NCI-H345 treated with DMSO at 0.1 percent for 48 hours (cell line): ENCODE data around the gene DLGAP1.

Experiments
- DNase-seq: peaks from one replicate; lab custom pipeline; 2025; ENCODE audit not compliant: unreplicated experiment; lab: John Stamatoyannopoulos, UW

The DLGAP1 gene

DNA sequence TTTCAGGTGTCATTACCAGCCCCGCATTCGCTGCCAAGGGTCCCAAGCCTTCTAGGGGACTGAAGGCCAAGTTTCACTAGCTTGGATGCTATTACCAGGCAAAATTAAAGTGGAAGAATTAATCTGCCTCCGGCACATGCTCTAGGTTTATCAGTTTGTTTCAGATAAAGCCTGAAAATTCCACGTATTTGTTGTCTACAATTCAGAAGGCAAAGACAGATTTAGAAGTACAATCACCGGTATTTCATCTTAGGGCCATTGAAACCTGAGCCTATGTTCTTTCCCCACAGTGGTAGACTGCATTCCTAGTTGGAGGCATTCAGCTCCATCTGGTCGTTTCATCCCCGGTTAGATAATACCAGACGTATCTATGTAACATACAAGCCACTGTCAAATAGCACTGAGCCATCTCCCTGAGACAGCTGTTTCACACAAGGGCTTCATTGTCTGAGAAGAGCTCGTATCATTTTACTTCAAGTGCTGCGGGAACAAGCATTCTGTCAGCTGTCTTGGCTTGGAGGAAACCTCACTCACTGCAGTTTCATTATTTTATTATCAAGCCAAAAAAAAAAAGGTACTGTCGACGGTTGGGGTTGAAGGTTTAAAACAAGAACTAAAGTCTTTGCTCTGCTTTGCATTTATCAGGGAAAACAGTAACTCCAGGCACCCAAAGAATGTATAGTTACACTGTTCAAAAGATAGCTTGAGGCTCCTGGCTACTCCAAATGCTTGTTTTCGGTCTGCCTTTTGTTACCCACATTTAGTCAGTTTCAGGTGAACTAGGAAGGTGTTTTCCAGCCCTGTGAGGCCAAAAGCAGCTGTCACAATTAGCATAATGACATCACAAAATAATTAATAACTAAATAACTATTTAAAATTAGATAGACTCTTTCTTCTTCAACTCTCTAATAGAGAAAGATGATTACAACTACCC lies 928.4 kb downstream of the DLGAP1 start:
- DNase-seq = peak; percentile 96

DNA sequence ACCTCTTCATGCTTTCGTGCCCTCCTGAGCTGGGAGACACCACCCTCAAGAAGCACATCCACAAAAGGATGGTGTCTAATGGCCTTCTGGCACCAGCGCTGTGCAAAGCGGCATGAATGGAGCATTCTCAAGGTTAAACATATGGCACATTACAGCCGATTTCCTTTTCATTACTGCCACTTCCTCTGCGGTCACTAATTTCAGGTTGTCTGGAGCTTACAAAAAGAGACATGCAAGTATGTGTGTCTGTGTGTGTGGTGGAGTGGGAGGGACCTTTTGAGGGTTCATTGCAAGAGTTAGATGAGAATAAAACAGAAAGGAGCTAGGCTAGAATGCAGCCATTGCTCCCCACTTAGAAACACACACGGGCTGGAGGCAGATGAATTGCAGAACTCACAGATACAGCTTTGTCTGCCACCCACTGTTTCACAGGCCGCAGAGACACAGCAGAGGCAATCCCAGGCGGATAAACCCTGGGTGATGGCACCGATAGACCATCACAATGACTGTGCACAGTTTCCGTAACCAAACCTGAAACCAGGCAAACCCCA lies 929.2 kb downstream of the DLGAP1 start:
- no peak for DNase-seq

DNA sequence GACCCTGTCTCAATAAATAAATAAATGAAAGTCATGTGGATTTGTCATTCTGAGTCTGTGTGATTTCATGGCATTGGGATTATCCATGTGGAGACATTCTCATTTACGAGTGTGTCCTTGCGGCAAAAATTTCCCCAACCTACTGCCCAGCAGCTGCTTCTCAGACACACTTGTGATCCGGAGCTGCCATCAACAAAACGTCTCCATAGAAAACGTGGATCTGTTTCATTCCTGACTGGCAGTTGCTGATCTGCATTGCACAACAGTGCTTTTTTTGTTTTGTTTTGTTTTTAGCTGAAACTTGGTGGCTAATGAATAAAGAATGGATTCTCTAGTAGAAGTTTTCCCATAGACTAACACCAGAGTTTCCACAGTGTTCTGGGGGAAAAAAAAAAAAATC lies 930.4 kb downstream of the DLGAP1 start:
- DNase-seq = no peak

DNA sequence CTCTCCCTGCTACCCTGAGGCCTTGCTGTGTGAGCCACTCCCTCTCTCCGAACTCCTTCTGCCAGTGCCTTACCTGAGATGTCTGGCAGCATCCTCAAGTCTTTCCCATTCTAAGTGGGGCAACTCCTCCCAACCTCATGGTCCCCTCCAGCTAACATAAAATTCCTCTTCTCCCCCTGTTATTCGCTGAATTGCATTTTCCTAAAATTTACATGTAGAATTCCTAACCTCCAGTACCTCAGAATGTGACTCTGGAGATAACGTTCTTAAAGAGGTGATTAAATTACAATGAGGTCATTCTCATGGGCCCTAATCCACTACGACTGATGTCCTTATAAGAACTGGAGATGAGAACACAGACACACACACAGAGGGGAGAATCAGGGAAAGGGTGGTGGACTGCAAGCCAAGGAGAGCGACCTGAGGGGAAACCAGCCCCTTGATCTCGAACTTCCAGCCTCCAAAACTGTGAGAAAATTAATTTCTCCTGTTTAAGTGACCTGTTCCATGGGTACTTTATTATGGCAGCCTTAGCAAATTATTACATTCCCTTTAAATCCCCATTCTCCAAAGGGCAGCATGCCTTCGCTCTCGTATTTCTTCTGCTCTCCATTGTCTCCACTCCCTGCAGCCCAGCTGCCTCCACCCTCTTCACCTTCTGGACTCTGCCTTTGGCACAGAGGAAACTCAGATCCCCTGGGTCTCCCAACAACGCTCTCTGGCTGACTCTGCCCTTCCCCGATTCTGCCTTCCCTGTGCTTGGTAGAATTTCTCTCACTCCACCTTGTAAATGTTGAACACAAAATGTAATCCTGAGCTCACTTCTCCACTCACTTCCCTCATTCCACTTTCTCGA lies 934.6 kb downstream of the DLGAP1 start:
- DNase-seq = no peak

DNA sequence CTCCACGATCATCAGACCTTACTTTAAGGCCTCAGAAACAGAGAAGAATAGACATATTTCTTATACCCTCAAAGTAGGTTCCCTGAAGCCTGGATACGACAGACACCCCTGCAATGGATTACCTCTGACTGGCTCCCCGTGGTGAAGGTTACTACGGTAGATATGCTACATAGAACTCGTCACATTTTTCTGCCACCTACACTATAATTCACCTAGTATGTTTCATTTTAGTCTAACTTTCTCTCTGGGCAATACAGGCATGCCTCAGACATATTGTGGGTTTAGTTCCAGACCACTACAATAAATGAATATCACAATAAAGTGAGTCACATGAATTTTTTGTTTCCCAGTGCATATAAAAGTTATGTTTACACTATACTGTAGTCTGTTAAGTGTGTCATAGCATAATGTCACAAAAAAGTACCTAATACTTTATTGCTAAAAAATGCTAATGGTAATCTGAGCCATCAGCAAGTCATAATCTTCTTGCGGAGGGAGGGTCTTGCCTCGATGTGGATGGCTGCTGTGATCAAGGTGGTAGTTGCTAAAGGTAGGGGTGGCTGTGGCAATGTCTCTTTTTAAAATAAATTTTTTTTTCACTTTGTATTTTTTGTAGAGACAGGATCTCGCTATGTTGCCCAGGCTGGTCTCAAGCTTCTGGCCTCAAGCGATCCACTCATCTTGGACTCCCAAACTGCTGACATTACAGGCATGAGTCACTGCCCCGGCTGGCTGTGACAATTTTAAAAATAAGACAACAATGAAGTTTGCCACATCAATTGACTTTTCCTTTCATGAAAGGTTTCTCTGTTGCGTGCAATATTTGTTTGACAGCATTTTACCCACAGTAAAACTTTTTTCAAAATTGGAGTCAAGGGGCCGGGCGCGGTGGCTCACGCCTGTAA lies 940.5 kb downstream of the DLGAP1 start:
- no peak for DNase-seq

DNA sequence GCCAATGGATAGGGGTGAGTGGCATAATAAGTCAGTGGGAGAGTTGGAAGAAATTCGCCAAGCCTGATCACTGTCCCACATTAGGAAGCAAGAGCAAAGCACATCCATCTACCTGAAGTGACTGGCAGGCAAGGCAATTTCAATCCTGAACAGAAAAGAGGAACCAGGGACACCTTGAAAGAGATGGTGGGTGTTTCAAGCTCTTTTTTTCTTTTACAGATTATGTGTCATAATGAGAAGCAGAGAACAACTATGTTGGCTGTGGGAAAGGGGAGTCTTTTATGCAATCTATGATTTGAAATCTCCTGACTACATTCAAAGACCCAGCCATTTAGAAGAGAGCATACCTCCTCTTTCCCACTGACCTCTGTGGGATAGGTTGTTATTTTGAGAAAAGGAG lies 941.6 kb downstream of the DLGAP1 start:
- DNase-seq = no peak

DNA sequence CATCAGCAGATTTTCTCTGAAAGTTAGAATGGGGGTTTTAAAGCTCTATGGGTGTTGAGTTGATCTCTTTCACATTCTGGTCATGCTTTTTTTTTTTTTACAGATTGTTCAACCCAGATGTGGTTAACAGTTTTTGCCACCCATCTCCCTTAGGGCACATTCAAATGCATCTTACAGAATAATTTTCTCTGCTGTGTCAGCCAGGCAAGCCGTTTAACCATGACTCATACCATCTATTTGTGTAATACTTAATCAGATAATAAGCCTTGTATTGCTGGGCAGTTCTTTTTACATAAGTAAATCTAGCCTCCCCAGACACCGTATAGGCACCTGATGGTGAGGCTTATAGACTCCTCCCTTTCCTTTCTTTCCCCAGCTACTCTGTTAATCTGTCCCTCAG lies 943.1 kb downstream of the DLGAP1 start:
- no peak for DNase-seq

DNA sequence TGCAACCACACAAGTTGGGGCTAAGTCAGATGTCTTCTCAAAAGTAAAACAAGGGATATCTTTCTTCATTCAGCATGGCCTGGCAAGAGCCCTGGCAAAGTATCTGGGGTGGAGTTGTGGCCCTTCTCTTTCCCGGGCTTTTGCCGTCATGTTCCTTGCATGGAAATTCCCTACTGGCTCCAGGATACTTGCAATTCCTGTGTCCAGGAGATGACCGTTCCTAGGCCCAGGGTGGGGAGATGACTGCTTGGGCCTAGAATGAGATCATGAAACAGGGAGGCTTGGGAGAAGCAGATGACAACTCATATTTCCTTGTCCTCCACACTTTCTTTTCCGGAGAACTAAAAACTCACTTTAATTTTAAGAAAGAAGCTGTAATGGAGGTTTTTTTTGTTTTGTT lies 944.2 kb downstream of the DLGAP1 start:
- DNase-seq = no peak

DNA sequence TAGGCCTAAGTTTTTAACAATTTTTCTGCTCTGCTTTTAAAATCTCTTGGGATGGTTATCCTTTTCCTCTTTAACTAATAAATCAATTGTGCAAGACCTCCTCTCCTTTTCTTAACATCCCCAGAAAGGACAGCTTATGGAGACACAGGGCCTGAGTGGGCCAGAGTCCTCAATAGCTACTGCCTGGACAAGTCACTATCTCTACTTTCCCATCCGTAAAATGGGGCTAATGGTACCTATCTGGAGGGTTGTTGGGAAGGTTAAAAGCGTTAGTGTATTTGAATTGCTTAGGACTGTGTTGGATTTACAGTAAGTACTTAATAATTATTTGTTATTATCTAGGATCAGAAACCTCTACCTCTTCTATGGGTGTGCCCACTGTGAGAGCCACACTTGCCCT lies 945.1 kb downstream of the DLGAP1 start:
- no peak for DNase-seq

DNA sequence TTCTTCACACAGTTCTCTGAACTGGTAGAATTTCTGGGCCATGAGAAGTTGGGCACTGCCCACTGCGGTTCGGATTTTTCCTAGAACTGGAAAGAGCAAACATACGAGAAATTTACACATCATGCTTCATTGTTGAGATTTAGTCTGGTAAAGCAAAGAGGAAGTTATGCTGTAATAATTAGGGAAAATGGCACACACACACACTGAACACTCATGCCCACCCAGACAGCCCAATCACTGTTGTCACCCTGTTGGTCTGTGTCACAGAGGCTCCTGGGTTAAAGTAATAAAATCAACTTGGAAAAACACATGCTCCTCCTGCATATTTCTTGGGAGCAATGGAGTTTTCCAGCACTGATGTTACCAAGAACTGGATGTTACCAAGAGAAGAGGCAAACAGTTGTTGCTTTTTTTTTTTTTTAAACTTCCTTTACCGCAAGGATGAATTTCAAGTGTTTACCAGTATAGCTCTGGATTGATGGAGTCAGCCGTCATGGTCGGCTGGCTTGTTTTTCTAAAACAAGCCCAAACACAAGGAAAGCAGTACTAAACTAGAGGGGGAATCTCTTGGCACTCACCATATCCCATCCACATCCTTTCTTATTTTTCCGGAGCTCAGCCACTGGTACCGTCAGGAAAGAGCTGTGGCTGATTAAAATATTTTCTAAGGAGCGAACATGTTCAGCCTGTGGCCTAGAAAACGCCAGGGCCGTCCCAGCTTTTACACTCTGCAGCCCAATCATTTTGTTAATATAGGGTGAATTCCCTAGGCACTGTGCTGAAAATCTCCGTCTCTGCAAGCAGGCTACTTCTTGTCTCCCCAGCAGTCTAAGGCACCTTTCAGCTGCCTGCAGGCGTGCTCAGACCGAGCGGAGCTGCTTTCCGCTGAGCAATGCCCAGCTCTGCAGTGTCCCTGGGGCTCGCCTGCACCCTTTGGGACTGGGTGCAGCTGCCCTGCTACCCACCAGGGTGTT lies 946.2 kb downstream of the DLGAP1 start:
- peak; percentile 43 for DNase-seq

DNA sequence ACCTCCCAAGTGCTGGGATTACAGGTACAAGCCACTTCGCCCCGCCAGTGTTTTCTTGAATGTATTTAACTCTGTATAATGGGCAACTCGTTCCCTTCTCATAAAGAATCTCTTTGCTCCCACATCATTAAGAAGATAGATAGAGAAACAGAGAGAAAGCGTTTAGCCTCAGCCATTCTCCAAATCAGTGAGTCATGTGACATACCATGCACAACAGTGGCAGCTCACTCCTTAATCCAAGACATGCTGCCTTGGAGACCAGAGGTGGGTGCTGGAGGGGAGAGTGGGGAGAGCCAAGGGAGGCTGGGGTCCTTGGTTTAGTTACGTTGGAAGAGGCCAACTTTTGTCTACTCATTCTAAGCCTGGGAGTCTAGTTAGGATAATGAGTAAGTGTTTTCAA lies 950.5 kb downstream of the DLGAP1 start:
- DNase-seq = no peak

DNA sequence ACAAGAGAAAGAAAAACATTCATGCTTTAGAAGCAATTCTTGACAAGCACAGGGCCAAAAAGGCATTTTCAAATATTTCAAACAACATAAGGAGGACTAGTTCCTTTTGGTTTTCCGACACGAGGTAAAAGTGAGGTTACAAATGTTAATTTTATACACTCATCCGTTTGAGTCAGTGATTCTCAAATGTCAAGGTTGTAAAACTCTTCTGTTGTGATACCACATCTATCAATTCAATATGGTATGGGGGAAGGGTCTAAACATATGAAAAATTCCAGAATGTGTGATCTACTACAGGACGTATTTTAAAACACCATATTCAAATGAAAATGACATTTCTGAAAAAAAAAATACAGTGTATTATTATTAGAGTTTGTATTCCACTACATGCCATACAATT lies 952.5 kb downstream of the DLGAP1 start:
- DNase-seq = no peak

DNA sequence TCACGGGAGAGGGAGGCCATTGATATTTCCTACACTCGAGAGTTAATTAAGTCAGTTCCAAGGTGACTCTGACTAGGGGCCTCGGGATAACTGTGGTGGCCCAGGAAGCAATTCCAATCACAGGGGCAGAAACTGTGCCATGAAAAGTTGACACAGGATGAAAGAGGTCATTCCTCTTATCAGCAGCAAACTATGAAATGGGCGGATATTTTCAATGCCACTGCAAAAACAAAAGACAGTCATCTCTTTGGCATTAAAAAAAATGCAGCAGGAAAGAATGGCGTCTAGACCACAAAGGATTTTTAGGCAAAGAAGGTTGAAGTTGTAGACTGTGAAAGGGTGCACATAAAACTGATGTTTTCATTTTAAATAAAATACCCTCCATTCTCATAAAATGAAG lies 955.1 kb downstream of the DLGAP1 start:
- no peak for DNase-seq

DNA sequence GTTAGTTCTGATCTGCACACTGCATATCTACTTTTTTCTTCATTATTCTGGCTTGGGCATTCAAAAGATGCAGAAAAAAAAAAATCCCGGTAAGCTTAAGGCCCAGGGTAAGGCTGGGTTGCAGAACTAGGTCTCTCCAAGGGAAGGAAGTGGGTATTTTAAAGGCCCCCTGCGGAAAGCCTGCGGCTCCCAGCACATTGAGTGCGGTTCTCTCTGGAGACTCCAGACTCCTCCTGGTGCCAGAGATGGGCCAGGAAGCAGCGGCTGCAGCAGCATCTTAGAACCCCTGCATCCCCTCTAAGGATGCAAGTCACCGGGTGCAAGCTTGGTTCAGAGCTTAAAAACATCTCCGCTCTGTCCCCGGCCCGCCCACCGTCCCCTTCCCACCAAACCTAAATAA lies 955.6 kb downstream of the DLGAP1 start:
- no peak for DNase-seq

DNA sequence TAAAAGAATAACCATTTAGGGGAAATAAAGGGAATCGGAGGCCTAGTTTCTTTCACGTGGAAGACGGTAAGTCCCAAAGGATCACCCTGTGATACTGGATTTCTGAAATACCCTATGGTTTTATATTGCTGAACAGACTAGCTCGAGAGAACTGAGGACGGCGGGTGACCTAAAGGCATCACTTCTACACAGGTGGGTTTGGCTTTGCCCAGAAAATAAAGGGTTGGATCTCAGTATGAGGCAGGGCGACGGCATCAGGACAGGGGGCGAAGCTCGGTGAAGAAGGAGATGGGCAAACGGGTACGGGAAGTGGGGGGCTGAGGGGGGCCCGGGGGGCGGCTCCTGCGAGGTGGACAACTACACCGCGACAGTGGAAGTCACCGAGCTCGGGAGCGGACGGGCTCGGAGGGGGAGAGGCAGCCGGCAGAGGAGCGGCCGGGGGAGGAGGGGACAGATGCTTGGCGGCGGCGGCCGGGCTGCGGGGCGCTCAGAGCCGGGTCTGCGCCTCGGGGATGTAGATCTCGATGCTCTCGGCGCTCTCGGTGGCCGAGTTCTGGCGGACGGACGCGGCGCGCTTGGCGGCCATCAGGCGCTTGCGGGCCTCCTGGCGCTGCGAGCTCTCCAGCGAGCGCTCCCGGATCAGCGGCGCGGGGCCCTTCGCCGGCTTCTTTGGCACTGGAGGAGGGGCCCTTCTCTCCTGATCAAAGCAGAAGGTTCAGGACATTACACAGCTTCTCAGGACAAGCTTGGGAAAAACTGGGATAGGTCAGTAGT lies 956.2 kb downstream of the DLGAP1 start:
- DNase-seq = no peak

DNA sequence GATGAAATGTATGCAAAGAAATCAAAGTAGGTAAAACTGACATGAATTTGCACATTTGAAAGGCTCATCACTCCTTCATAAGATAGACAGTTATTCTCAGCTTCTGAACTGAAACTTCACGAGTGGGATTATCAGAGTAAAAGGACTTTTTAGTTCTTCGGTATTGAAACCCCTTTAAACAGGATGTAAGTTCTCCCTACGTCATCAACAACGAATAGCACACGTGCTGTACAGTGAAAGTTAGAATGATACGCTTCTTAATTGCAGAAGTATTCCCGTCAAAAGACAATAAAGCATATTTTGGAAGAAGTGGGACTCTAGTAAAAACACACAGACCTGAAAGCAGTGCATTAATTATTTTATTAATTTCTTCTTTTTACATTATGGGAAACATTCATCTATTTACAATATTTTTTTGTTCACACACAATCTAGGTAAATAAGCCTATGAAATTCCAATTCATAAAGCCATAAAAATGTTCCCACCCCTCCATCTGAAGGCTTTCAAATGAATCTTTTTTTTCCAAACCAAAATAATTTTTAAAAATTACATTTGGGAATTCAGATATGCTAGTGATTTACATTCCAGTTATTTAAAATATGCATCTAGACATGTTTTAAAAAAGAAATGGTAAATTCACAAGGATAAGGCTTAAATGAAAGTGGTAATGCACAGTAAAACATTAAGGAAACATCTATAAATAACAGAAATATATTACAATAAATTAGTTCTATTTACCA lies 959.2 kb downstream of the DLGAP1 start:
- no peak for DNase-seq

DNA sequence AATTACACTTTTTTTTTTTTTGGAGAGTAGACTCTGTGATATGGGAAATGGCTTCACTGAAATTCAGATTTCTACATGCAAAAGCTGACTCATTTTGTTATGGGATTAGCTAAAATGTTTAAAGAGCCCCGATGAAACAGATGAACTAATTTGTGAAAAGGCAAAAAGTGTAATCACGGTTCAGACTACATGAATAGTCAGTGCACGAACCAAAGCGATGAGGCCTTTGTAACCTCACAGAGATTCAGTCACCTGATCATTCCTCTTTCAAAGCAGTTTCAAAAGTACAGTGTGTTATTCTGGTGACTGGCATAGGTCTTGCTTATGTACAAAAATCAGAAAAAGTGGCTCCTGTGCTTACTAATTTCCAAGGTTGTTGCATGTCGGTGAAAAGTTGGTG lies 960.5 kb downstream of the DLGAP1 start:
- no peak for DNase-seq

DNA sequence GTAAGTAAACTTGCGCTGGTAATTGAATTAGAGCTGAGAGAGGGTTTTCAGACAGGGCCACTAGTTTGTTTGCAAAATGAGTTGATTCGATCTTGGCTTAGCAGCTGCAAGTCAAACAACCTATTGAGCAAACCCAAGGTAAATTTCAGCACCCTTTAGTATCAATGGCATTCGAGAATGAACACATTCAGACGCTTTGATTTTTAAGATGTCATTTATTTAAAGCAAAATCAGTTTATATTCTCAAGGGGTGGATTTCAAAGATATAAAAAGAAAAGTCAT lies 960.9 kb downstream of the DLGAP1 start:
- DNase-seq = no peak
